NCI-H187 (cell line): Measurements from ENCODE around the gene HES1.
"Not testable (repeated sequence)": the region's sequence is repeated elsewhere in the genome, so short reads cannot be mapped to it uniquely, and the experiment has no call there.

Experiments
- DNase-seq, 2 experiments: peaks; one replicate each; lab custom pipeline; 2025; lab: John Stamatoyannopoulos, UW

Gene HES1

GRCh38 chr3:194135806-194136518 lies at the start of gene HES1:
Gene HES1 (plus strand): TSS chr3:194136148. CDS start chr3:194136381, 233 bp downstream.
- no peak for DNase-seq

- DNase-seq, result no peak
Measured at GRCh38 chr3:194086388-194087075, 49.4 kb upstream of the HES1 start.

- DNase-seq, result no peak
Measured at GRCh38 chr3:194087280-194087679, 48.7 kb upstream of the HES1 start.

GRCh38 chr3:194087995-194088855 lies 47.7 kb upstream of the HES1 start:
- no peak for DNase-seq

GRCh38 chr3:194089357-194090177 lies 46.4 kb upstream of the HES1 start:
- DNase-seq, result no peak

- DNase-seq, result not testable (repeated sequence)
Measured at GRCh38 chr3:194090178-194090555, 45.8 kb upstream of the HES1 start.

- DNase-seq, result no peak
Measured at GRCh38 chr3:194090716-194091115, 45.2 kb upstream of the HES1 start.

- DNase-seq, result no peak
Measured at GRCh38 chr3:194091141-194091540, 44.8 kb upstream of the HES1 start.

GRCh38 chr3:194091897-194092296 lies 44.1 kb upstream of the HES1 start:
- DNase-seq, result not testable (repeated sequence)

- no peak for DNase-seq
Measured at GRCh38 chr3:194092881-194093301, 43.1 kb upstream of the HES1 start.

- no peak for DNase-seq
Measured at GRCh38 chr3:194093842-194094241, 42.1 kb upstream of the HES1 start.

GRCh38 chr3:194095464-194095863 lies 40.5 kb upstream of the HES1 start:
- DNase-seq, result no peak

GRCh38 chr3:194095902-194096301 lies 40.0 kb upstream of the HES1 start:
- DNase-seq, result no peak

- DNase-seq, result no peak
Measured at GRCh38 chr3:194097141-194097882, 38.6 kb upstream of the HES1 start.

- no peak for DNase-seq
Measured at GRCh38 chr3:194098081-194098842, 37.7 kb upstream of the HES1 start.

GRCh38 chr3:194098843-194099183 lies 37.1 kb upstream of the HES1 start:
- DNase-seq, result no peak

GRCh38 chr3:194099215-194099614 lies 36.7 kb upstream of the HES1 start:
- DNase-seq, result no peak

GRCh38 chr3:194100856-194101390 lies 35.0 kb upstream of the HES1 start:
- no peak for DNase-seq

GRCh38 chr3:194101592-194102432 lies 34.1 kb upstream of the HES1 start:
- DNase-seq, result no peak
